ENCODE data around the gene TIMM23.
A peak's percentile ranks its signal among the peaks of the same experiment; 100 is the strongest.
"Not testable (repeated sequence)": the region's sequence is repeated elsewhere in the genome, so short reads cannot be mapped to it uniquely, and the experiment has no call there.

Gene TIMM23

GRCh38 chr10:45997994-45998763, 25.9 kb downstream of the TIMM23 start:
- DNase-seq, result no peak

- DNase-seq, result not testable (repeated sequence)
Measured at GRCh38 chr10:45999955-46000354, 27.7 kb downstream of the TIMM23 start.

GRCh38 chr10:46000538-46000937, 28.2 kb downstream of the TIMM23 start:
- DNase-seq, result no peak

GRCh38 chr10:46001187-46001756, 29.0 kb downstream of the TIMM23 start:
- DNase-seq, result no peak

- not testable (repeated sequence) for DNase-seq
Measured at GRCh38 chr10:46002189-46002687, 29.9 kb downstream of the TIMM23 start.

GRCh38 chr10:46002916-46003693, 30.8 kb downstream of the TIMM23 start:
- DNase-seq, result no peak

- no peak for DNase-seq
Measured at GRCh38 chr10:46004963-46005362, 32.7 kb downstream of the TIMM23 start.

- DNase-seq, result no peak
Measured at GRCh38 chr10:46005383-46005782, 33.1 kb downstream of the TIMM23 start.

- no peak for DNase-seq
Measured at GRCh38 chr10:46006219-46006618, 33.9 kb downstream of the TIMM23 start.

- no peak for DNase-seq
Measured at GRCh38 chr10:46012746-46013145, 40.5 kb downstream of the TIMM23 start.

- no peak for DNase-seq
Measured at GRCh38 chr10:46014206-46014605, 41.9 kb downstream of the TIMM23 start.

- DNase-seq, result no peak
Measured at GRCh38 chr10:46014683-46015405, 42.6 kb downstream of the TIMM23 start.

GRCh38 chr10:46016190-46016589, 43.9 kb downstream of the TIMM23 start:
- DNase-seq, result no peak

GRCh38 chr10:46016811-46017210, 44.5 kb downstream of the TIMM23 start:
- no peak for DNase-seq

GRCh38 chr10:46017733-46018132, 45.4 kb downstream of the TIMM23 start:
- DNase-seq, result no peak

GRCh38 chr10:46018453-46019176, 46.3 kb downstream of the TIMM23 start:
- no peak for DNase-seq

GRCh38 chr10:46019177-46019528, 46.9 kb downstream of the TIMM23 start:
- no peak for DNase-seq

- no peak for DNase-seq
Measured at GRCh38 chr10:46019569-46020343, 47.5 kb downstream of the TIMM23 start.

- no peak for DNase-seq
Measured at GRCh38 chr10:46020344-46020657, 48.0 kb downstream of the TIMM23 start.

- DNase-seq, result peak; percentile 21
Measured at GRCh38 chr10:46022978-46023702, 50.9 kb downstream of the TIMM23 start.

- DNase-seq, result no peak
Measured at GRCh38 chr10:46024948-46025347, 52.7 kb downstream of the TIMM23 start.
